Posterior cingulate gyrus (tissue), 11 donors: ENCODE results near the gene DCUN1D2.

Experiments used
- DNase-seq, 10 donors: peaks; one replicate each; pipeline versions ENCODE4 v3.0.0 to v3.0.0-alpha.2; 2020 to 2021; ENCODE audit warnings: mixed read lengths in 3 of 10
- intact Hi-C: fragments of 100-400 bp; cut with DNase I; formaldehyde crosslinking; loops from one replicate; pipeline ENCODE4 v1.15.1; 2023

DCUN1D2 gene

GRCh38 chr13:113490496-113491417, at the start of gene DCUN1D2:
Gene DCUN1D2, minus strand, starts transcription at chr13:113490711. Its CDS starts 42 bp downstream, at chr13:113490669.
- intact Hi-C loops = loop anchor here (10.0 kb wide), 1 partner anchor 286 kb away; the partner anchor contains the start of genes CUL4A and PCID2
- peak; percentile 84 to 99 (median 92) for DNase-seq

GRCh38 chr13:113539822-113540221, 49.3 kb upstream of the DCUN1D2 start:
- DNase-seq = peak in 1 of 10 donors; percentile 18
- intact Hi-C loops = no loop called here

- intact Hi-C loops = no loop called here
- peak in 2 of 10 donors; percentile 49 to 74 for DNase-seq
These were observed 48.7 kb upstream of the DCUN1D2 start for GRCh38 chr13:113539176-113539575.

DNA sequence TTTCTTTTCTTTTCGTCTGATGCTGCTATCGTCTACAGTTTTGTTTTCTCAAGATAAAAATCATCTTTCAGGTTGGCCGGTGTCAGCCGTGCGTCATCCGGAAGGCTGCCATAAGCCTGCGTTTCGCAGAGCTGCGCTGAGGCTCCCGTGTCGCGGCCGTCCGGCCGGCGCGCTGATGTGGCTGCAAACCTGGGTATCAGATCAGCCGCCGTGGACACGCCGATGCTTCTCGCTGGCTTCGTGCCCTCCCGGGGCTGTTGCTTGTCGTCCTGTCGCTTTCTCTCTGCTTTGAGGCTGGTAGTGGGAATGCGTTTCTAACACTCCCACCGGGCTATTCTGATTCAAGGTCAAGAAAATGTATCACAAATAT, 48.2 kb upstream of the DCUN1D2 start:
- peak in 2 of 10 donors; percentile 63 to 80 for DNase-seq
- intact Hi-C loops = no loop called here

DNA sequence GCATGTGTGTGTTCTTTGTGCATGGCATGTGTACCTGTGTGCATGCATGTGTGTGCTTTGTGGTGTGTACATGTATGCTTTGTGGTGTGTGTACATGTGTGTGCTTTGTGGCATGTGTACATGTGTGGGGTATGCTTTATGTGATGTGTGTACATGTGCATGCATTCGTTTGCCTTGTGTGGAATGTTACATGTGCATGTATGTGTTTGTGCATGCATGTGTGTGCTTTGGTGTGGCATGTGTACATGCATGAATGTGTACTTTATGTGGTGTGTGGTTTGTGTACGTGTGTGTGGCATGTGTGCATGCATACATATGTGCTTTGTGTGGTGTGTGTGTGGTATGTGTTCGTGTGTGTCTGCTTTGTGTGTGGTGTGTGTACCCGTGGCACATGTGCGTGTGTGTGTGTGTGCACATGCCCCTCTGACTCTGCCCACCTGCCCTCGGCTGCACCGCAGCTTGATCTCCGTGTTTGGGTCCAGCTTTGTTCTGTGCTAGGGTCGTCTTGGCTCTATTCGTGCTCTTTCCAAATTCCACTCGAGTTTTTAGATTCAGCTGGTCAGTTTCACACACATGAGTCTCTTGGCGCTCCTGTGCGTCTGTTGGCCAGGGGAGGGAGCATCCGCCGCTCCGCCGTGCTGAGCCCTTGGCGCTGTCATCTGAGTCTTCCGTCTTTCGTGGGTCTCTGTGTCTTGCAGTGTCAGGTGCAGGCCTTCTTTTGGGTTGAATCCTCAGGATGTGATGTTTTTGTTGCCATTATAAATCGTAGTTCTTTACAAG, 47.6 kb upstream of the DCUN1D2 start:
- intact Hi-C loops = no loop called here
- peak in 2 of 10 donors; percentile 42 to 51 for DNase-seq

GRCh38 chr13:113537205-113537604, 46.7 kb upstream of the DCUN1D2 start:
- intact Hi-C loops = no loop called here
- peak in 2 of 10 donors; percentile 37 to 66 for DNase-seq

GRCh38 chr13:113536461-113537110, 46.1 kb upstream of the DCUN1D2 start:
- peak in 2 of 10 donors; percentile 59 to 68 for DNase-seq
- intact Hi-C loops = no loop called here

DNA sequence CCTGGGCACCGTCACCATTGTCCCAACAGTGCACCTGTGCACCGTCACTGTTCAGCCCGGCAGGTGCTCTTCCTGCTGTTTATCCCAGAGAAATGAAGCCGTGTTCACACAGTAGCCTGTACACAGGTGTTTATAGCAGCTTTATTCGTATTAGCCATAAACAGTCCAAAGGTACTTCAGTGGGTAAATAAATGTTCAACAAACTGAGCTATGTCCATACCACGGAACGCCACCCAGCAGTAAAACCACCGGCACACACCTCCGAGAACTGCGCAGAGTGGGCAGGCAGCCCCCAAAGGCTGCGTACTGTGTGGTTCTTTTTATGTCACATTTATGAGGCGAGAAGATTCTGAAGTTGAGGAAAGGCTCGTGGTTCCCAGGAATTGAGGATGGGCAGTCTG, 44.9 kb upstream of the DCUN1D2 start:
- peak in 2 of 10 donors; percentile 36 to 67 for DNase-seq
- intact Hi-C loops = no loop called here

DNA sequence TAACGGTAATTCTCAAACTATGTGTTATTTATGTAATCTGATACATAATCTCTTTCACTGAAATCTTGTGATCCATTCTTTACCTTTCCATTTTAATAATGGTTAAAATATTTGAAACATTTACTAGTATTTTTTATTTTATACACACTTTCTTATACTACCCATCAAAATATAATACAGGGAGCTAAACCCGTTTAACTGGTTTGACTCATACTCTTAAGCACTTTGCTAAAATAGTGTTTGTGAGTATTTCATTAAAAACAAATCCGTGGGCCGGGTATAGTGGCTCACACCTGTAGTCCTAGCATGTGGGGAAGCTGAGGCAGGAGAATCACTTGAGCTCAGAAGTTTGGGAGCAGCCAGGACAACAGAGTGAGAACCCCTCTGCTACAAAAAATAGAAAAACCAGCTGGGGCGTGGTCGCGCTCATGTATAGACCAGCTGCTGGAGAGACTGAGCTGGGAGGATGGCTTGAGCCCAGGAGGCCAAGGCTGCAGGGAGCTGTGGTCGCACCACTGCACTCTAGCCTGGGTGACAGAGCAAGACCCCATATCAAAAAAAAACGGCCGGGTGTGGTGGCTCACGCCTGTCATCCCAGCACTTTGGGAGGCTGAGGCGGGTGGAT, 43.8 kb upstream of the DCUN1D2 start:
- intact Hi-C loops = no loop called here

DNA sequence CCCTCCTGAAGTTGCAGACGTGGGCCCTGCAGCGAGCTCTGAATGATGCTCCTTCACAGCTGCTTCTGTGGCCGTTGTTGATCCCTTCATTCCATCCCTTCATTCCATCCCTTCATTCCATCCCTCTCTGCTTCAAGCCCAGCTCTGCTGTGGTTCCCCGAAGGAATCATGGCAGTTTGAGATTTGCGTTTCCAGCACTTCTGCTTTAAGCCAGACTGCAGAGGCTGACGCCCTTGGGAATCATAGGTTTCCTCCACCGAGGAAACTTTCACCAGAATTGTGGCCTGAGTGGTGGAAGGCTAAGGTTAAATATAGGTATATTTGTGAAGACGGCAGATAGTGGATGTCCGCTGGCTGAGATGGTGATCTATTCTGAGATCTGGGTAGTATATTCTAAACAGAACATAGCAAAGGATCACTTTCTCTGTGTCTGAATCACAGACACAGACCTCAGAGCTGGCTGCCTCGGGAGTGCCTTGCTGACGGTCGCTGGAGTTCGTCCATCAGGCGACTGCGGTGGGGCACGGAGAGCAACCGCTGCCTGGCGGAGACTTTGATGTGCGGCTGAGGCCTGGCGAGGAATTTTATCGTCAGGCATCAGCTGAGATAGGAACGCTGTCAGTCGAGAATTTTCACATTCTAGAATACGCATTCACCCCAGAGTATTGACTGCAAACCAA, 42.8 kb upstream of the DCUN1D2 start:
- peak in 2 of 10 donors; percentile 31 to 38 for DNase-seq
- intact Hi-C loops = no loop called here

More for the DNA sequence above, 43.8 kb upstream of the DCUN1D2 start:
- DNase-seq = peak in 2 of 10 donors; percentile 58 to 76

- intact Hi-C loops = no loop called here
- DNase-seq = peak in 3 of 10 donors; percentile 23 to 78 (median 75)
These were observed 41.8 kb upstream of the DCUN1D2 start for GRCh38 chr13:113532156-113532806.

DNA sequence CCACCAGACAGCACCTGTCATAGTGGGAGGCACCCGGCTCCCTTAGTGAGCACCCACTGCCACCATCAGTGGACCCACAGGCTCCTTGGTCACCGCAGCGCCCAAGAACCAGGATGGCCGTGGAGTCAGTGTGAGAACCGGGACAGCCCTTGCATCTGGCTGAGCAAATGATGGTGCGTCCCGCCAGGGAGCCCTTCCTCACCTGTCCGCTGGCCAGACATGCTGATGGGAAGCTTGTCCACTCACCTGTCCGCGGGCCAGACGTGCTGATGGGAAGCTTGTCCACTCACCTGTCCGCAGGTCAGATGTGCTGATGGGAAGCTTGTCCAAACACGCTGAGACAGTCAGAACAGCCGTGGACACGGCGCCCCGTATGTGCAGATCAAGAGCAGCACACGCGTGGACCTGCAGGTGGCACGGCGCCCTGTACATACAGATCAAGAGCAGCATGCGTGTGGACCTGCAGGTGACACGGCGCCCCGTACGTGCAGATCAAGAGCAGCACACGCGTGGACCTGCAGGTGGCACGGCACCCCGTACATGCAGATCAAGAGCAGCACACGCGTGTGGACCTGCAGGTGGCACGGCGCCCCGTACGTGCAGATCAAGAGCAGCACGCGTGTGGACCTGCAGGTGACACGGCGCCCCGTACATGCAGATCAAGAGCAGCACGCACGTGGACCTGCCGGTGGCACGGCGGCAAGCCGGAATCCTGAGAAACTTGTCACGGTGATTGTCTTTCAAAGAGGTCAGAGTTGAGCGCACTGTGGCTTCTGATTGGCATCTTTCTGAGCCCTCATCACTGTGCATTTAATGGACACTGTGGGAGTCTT, 40.7 kb upstream of the DCUN1D2 start:
- peak in 2 of 10 donors; percentile 75 to 81 for DNase-seq
- intact Hi-C loops = no loop called here

GRCh38 chr13:113528813-113529180, 38.3 kb upstream of the DCUN1D2 start:
- intact Hi-C loops = no loop called here

DNA sequence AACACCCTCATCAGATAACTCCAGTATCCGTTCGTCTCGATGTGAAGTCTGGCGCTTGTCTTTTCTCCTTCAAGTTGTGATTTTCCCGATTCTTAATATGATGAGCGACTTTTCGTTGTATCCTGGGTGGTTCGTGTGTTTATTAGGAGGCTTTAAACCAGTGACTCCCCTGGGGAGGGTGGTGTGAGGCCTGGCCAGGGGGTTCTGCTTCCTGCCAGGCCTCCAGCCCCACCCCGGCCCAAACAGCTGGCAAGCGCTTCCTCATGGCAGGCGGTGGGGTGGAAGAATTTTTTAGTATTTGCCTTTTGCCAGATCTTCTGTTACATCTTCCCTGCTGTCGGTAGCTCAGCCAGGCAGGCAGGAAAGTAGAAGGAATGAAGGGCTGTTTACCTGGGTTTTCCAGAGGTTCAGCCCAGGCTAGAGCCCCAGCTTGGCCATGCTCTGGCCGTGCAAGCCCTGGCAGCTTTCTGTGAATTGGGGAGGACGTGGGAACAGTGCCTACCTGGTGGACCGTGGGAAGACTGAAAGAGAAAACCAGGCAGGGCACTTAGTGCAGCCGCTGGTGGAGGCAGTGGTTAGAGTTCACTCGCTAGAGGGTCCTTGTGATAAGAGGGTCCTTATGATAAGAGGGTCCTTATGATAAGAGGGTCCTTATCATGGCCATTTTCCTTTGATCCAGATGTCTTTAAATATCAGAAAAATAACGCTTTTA, 37.7 kb upstream of the DCUN1D2 start:
- intact Hi-C loops = no loop called here
- DNase-seq = peak in 1 of 10 donors; percentile 39

More at GRCh38 chr13:113528813-113529180, 38.3 kb upstream of the DCUN1D2 start:
- DNase-seq = no peak

- intact Hi-C loops = no loop called here
- DNase-seq = peak in 1 of 10 donors; percentile 55
These were observed 36.9 kb upstream of the DCUN1D2 start for GRCh38 chr13:113527272-113527958.

GRCh38 chr13:113526466-113527220, 36.1 kb upstream of the DCUN1D2 start:
- intact Hi-C loops = no loop called here
- DNase-seq = no peak
